G401 (cell line): ENCODE data around the gene SDS. TPM values are rescaled to one million over a fixed set of nuclear protein-coding genes. Genes with fewer than 3 reads are reported as not detected.
A peak's percentile ranks its signal among the peaks of the same experiment; 100 is the strongest.

Source experiments
- DNase-seq: peaks from one replicate; pipeline ENCODE4 v3.0.0-alpha.2; 2015; ENCODE audit warnings: low spot score
- in situ Hi-C: cut with HindIII; loops from 2 replicates; pipeline ENCODE4 v1.10.0; 2016; ENCODE audit warnings: low sequenced_read_pairs, mixed read lengths
- total RNA-seq: library from RNA; depleted of rRNA; stranded (reverse); fragments of >200 nt; shearing (Covaris generic); gene quantifications from 2 replicates; pipeline ENCODE4 v1.2.3, GENCODE V29; 2014

SDS gene
- total RNA-seq, 1 experiment from 2014 or later: 0.24 TPM

GRCh38 chr12:113387631-113388030 is 16.1 kb downstream of the SDS start:
- DNase-seq: no peak

DNA sequence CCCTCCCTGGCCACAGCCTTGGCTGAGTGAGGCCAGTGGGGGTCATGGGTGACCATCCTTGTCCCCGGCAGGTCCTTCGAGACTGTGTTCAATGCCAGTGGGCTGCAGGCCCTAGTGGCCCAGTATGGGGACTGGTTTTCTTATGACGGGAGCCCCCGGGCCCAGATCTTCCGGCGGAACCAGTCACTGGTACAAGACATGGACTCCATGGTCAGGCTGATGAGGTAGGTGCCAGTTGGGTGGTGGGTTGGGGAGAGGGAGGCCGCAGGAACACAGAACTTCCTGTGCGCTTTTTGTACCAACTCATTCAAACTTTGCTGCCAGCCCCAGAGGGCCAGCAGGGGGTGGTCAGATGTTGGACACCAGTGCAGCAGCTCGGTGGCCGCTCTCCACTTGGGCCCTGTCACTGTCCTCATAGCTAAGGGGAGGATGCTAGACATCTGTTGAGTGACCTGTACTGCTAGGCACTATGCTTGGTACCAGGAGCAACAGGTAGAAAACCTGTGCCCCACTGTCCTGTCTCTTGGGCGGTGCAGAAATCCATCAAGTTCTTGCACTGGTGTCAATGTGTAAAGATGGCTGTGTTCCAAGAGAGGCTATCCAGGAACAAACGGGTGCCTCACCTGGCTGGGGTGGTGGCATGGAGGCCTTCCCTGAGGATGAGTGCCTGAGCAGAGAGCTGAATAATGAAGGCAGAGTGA is 16.7 kb downstream of the SDS start:
- no peak for DNase-seq
- in situ Hi-C loops: no loop called here

More at GRCh38 chr12:113387631-113388030, 16.1 kb downstream of the SDS start:
- in situ Hi-C loops: no loop called here

DNA sequence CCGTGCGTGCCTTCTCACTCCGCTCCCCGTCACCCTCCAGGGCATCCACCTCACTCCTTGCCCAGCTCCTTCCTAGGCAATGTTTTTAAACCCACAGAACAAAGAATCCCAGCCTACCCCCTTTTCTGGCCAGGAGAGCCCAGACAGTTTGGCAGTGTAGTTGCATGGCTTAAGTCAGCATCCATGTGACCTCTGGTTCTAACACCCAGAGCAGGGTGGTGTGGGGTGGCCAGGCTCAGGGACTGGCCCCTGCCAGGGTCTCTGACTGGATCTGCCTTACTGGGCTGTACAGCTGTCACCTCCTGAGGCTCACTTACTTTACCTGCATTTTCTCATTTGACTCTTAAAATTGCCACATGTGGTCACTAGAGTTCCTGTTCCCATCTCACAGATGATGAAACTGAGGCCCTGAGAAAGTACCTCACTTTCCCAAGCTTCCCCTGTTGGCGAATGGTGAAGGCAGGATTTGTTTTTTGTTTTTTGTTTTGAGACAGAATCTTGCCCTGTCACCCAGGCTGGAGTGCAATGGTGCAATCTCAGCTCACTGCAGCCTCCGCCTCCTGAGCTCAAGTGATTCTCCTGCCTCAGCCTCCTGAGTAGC is 18.3 kb downstream of the SDS start:
- no peak for DNase-seq
- in situ Hi-C loops: no loop called here

DNA sequence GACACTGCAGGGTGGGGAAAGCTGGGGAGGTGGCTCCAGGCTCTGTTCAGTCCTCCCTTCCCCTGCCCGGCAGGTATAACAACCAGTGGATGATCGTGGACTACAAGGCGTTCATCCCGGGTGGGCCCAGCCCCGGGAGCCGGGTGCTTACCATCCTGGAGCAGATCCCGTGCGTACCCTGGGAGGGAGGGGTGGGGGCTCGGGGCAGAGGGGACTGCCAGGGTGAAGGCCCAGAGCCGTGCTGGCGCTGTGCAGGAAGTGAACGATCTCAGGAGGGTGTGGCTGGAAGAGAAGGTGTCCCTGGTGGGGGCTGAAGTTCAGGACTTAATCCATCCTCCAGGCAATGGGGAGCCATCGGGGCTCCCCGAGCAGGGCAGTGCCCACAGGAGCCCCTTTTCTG is 18.9 kb downstream of the SDS start:
- DNase-seq: no peak
- in situ Hi-C loops: no loop called here

- DNase-seq: no peak
- in situ Hi-C loops: no loop called here
These were observed 21.5 kb downstream of the SDS start for GRCh38 chr12:113382206-113382605.

DNA sequence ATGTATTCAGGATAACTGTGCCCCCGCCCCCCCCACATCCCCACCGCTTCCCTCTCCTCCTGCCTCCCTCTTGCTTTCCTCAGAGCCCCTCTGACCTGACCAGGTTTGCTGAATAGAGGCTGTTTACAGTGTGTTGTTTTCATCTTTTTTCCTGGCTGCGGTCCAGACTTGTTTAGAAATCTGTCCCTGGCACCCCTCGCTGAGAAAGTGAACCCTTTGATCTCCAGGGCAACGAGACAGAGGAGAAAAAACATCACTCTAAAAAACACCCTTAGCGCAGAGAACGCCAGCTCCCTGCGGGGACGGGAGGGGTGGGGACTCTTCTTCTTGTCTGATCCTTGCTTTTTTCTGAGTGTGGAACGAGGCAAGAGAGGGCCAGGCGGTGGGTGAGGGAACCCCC is 22.5 kb downstream of the SDS start:
- in situ Hi-C loops: no loop called here

GRCh38 chr12:113378291-113378690 is 25.4 kb downstream of the SDS start:
- in situ Hi-C loops: no loop called here
- no peak for DNase-seq

More for the DNA sequence above, 22.5 kb downstream of the SDS start:
- no peak for DNase-seq

DNA sequence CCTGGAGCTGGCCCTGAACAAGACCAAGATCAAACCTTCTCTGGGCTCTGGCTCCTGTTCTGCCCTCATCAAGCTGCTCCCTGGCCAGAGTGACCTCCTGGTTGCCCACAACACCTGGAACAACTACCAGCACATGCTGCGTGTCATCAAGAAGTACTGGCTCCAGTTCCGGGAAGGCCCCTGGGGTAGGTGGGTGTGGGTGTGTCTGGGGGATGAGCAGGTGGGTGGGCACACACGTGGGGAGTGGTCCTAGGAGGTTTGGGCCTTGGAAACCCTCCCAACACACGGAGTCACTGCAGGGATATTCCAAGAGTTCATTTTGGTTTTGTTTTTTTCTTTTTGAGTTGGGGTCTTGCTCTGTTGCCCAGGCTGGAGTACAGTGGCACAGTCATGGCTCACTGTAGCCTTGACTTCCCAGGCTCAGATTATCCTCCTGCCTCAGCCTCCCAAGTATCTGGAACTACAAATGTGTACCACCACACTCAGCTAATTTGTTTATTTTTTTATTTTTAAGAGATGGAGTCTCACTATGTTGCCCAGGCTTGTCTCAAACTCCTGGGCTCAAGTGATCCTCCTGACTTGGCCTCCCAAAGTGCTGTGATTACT is 28.8 kb downstream of the SDS start:
- in situ Hi-C loops: no loop called here
- no peak for DNase-seq

- in situ Hi-C loops: no loop called here
- peak; percentile 21 for DNase-seq
These were observed 29.7 kb downstream of the SDS start for GRCh38 chr12:113373969-113374368.

DNA sequence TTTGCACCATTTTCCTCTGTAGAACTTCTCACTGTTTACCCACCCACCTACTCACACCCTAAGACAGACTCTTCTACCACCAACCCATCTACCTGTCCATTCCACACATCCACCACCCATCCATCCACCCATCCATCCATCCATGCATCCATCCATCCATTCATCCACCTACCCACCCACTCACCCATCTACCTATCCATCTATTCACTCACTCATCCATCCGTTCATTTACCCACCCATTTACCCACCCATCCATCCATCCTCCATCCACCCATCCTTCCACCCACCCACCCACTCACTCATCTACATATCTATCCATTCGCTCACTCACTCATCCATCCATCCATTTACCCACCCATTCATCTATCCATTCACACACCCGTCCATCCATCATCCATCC is 30.2 kb downstream of the SDS start:
- DNase-seq: no peak
- in situ Hi-C loops: no loop called here

DNA sequence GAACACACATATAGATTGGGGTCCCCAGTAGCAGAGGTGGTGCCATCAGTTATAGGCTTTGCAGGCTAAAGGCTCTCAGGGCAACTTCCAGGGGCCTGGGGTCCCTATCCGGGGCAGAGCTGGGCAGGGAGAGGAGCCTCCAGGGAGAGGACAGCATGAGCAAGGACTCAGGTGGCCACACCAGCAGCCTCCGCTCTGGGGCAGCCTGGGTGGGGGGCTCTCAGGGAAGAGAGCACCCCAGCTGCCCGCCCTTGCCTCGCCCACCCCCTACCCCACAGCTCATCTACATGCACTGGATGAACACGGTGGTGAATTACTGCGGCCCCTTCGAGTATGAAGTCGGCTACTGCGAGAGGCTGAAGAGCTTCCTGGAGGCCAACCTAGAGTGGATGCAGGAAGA is 31.3 kb downstream of the SDS start:
- DNase-seq: no peak
- in situ Hi-C loops: no loop called here

GRCh38 chr12:113371808-113372207 is 31.9 kb downstream of the SDS start:
- DNase-seq: no peak
- in situ Hi-C loops: no loop called here

- in situ Hi-C loops: no loop called here
- no peak for DNase-seq
These were observed 32.6 kb downstream of the SDS start for GRCh38 chr12:113370923-113371682.

- DNase-seq: no peak
- in situ Hi-C loops: no loop called here
These were observed 34.2 kb downstream of the SDS start for GRCh38 chr12:113369391-113369985.

DNA sequence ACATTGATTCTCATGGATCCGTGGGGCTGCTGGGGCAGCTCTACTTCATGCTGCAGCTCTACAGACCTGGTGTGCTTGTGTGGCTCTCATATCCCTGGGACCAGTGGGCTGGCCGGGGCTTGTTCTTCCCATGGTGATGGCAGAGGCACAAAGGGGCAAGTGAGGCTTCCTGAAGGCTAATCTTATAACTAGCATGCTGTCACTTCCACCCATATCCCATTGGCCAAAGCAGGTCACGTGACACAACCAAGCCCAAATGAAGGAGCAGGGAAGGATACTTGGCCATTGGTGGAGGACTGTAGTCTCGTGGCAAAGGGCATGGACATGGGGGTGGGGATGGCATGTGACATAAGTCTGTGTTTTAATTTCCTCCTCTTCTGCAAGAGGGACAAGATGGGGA is 35.4 kb downstream of the SDS start:
- DNase-seq: no peak
- in situ Hi-C loops: no loop called here

DNA sequence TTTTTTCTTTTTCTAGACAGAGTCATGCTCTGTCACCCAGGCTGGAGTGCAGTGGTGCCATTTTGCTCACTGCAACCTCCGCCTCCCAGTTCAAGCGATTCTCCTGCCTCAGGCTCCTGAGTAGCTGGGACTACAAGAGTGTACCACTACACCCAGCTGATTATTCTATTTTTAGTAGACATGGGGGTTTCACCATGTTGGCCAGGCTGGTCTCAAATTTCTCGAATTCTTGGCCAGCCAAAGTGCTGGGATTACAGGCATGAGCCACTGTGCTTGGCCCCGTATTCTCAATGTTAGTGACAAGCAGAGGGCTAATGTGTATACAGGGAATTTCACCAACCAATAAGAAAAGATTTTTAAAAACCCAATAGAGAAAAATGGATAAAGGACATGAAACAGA is 36.9 kb downstream of the SDS start:
- in situ Hi-C loops: no loop called here
- no peak for DNase-seq

GRCh38 chr12:113365639-113366395 is 37.9 kb downstream of the SDS start:
- in situ Hi-C loops: no loop called here

DNA sequence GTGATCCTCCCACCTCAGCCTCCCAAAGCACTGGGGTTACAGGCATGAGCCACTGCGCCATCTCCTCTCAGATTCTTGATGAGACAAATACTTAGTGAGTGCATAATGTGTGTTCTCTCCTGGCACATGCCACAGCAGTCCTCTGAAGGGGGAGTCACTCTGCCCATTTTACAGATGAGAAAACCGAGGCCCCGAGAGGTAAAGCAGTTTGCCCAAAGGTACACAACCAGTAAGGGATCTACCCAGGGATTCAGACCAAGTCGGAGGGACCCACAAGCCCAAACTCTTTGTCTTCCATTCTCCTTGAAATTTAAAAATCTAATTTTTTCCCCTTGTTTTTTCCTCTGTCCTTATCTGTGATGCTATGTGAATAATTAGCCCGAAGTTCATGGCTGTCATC is 39.0 kb downstream of the SDS start:
- DNase-seq: no peak
- in situ Hi-C loops: no loop called here

More at GRCh38 chr12:113365639-113366395, 37.9 kb downstream of the SDS start:
- no peak for DNase-seq
